A673 (cell line): ENCODE results near the gene ATG9B. TPM values are rescaled to one million over a fixed set of nuclear protein-coding genes. Genes with fewer than 3 reads are reported as not detected.

Source experiments
- BruUV-seq: library from RNA; stranded (reverse); fragments of 400-500 nt; replicated peaks from 2 replicates; lab custom pipeline; 2021; lab: Mats Ljungman, UMichigan
- CTCF ChIA-PET: fragments of 300-600 bp; sonication (Branson Sonifier 250); formaldehyde crosslinking; loops from one replicate; lab custom pipeline; 2022; ENCODE audit warnings: antibody characterized with exemption; lab: Charles Lee
- POLR2A ChIA-PET: fragments of 300-600 bp; sonication (Branson Sonifier 250); formaldehyde crosslinking; loops from one replicate; lab custom pipeline; 2022; ENCODE audit warnings: antibody characterized with exemption; ENCODE audit not compliant: low non-redundant PET; lab: Charles Lee
- DNase-seq: peaks from one replicate; pipeline ENCODE4 v3.0.0-alpha.2; 2015; ENCODE audit warnings: low spot score
- H3K27ac ChIP-seq: fragments of 200-600 bp; sonication (generic); 2 replicates; pipeline ENCODE4 v1.5.1; 2016; ENCODE audit warnings: mixed run types, low read depth, mild to moderate bottlenecking, mixed read lengths, antibody characterized with exemption, low read length; ENCODE audit not compliant: poor library complexity, severe bottlenecking
- H3K27me3 ChIP-seq: fragments of 200-600 bp; sonication (generic); replicated peaks from 2 replicates; pipeline ENCODE4 v1.6.1; 2017; ENCODE audit warnings: mixed run types, low read depth, mild to moderate bottlenecking, mixed read lengths, antibody characterized with exemption, low read length; ENCODE audit not compliant: insufficient read depth, poor library complexity
- H3K36me3 ChIP-seq: fragments of 200-600 bp; sonication (generic); 2 replicates; pipeline ENCODE4 v1.6.1; 2016; ENCODE audit warnings: mixed run types, mild to moderate bottlenecking, mixed read lengths, antibody characterized with exemption, low read length; ENCODE audit not compliant: insufficient read depth, poor library complexity, severe bottlenecking
- H3K4me1 ChIP-seq: fragments of 200-600 bp; sonication (generic); 2 replicates; pipeline ENCODE4 v1.6.1; 2017; ENCODE audit warnings: mixed run types, mild to moderate bottlenecking, mixed read lengths, antibody characterized with exemption, low read length; ENCODE audit not compliant: insufficient read depth, poor library complexity, severe bottlenecking
- H3K4me3 ChIP-seq: fragments of 200-600 bp; sonication (generic); 2 replicates; pipeline ENCODE4 v1.5.1; 2016; ENCODE audit warnings: low read depth, mixed run types, mild to moderate bottlenecking, mixed read lengths, low read length; ENCODE audit not compliant: poor library complexity, severe bottlenecking
- H3K9me3 ChIP-seq: fragments of 200-600 bp; sonication (generic); 2 replicates; pipeline ENCODE4 v1.6.1; 2016; ENCODE audit warnings: mixed run types, low read depth, mild to moderate bottlenecking, mixed read lengths, antibody characterized with exemption, low read length; ENCODE audit not compliant: poor library complexity, severe bottlenecking
- EZH2 ChIP-seq: fragments of 200-600 bp; sonication (generic); IDR thresholded peaks from 2 replicates; pipeline ENCODE4 v1.6.1; 2017; ENCODE audit warnings: borderline replicate concordance, low read depth, mild to moderate bottlenecking, mixed read lengths, antibody characterized with exemption, low read length; ENCODE audit not compliant: poor library complexity, severe bottlenecking
- intact Hi-C: fragments of 100-400 bp; cut with micrococcal nuclease; formaldehyde crosslinking; loops from one replicate; pipeline ENCODE4 v1.10.0; 2022; ENCODE audit not compliant: unreplicated experiment
- total RNA-seq: library from RNA; stranded (reverse); gene quantifications from 2 replicates; pipeline ENCODE4 v1.2.3, GENCODE V29; 2021
- TF ChIP-seq, protein P1 (sequence below): fragments of 300-800, 200-600 bp; sonication (generic); conservative IDR thresholded peaks from 2 replicates; pipeline ENCODE4 v1.5.1; 2017; ENCODE audit warnings: low read depth, mild to moderate bottlenecking, antibody characterized with exemption, low read length, moderate library complexity, mixed read lengths

ATG9B gene
- total RNA-seq, 1 experiment from 2014 or later = 1.9 TPM

DNA sequence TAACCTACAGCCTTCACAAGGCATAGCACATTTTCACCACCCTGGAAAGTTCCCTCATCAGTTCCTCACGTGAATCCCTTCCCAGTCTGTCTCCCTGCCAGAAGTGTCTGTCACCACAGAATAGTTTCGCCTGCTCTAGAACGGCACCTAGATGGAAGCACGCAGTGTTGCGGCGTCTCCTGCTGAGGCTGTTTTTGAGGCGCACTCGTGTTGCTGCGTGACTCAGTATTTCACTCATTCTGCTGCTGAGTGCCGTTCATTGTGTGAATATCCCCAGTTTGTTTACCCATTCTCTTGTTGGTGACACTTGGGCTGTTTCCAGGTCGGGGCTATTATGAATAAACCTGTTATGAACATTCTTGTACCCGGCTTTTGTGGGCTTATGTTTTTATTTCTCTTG lies 20.7 kb downstream of the ATG9B start:
- BruUV-seq = no TSS peak
- Histone ChIP-seq H3K27ac (no peak overlapping the region), H3K27me3 (no peaks in the 10 kb centered on the region), H3K36me3 (no peaks in the 10 kb centered on the region), H3K4me3 (no peak overlapping the region), H3K4me1 (peaks cover 8% of the 10 kb centered on the region), H3K9me3 (no peaks in the 10 kb centered on the region)
- TF ChIP-seq, protein P1, sequence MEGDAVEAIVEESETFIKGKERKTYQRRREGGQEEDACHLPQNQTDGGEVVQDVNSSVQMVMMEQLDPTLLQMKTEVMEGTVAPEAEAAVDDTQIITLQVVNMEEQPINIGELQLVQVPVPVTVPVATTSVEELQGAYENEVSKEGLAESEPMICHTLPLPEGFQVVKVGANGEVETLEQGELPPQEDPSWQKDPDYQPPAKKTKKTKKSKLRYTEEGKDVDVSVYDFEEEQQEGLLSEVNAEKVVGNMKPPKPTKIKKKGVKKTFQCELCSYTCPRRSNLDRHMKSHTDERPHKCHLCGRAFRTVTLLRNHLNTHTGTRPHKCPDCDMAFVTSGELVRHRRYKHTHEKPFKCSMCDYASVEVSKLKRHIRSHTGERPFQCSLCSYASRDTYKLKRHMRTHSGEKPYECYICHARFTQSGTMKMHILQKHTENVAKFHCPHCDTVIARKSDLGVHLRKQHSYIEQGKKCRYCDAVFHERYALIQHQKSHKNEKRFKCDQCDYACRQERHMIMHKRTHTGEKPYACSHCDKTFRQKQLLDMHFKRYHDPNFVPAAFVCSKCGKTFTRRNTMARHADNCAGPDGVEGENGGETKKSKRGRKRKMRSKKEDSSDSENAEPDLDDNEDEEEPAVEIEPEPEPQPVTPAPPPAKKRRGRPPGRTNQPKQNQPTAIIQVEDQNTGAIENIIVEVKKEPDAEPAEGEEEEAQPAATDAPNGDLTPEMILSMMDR = no peak
- TF ChIP-seq EZH2 = no peak
- intact Hi-C loops = no loop called here
- no peak for DNase-seq
- POLR2A ChIA-PET = no interaction called here
- CTCF ChIA-PET = no interaction called here

DNA sequence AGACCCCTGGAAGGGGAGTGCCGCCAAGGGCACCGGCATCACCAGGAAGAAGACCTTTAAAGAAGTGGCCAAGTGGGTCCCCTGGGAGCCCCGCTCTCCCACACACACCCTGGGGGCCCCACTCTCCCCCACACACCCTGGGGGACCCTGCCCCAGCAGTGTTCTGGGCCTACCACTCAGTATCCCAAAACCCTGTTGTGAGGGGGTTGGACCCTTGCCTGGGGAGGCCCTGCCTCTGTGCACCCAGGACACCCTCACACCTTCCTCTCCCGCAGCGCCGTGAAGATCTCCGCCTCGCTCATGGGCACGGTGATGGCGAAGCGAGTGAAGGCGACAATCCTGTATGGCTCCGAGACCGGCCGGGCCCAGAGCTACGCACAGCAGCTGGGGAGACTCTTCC lies 22.7 kb downstream of the ATG9B start:
- Histone ChIP-seq H3K27ac (no peak overlapping the region), H3K4me1 (peaks cover 3% of the 10 kb centered on the region), H3K4me3 (no peak overlapping the region), H3K27me3 (no peaks in the 10 kb centered on the region), H3K36me3 (no peaks in the 10 kb centered on the region), H3K9me3 (no peaks in the 10 kb centered on the region)
- POLR2A ChIA-PET = no interaction called here
- CTCF ChIA-PET = no interaction called here
- TF ChIP-seq EZH2 = no peak
- TF ChIP-seq, protein P1 = no peak
- BruUV-seq = no TSS peak
- DNase-seq = no peak
- intact Hi-C loops = no loop called here

DNA sequence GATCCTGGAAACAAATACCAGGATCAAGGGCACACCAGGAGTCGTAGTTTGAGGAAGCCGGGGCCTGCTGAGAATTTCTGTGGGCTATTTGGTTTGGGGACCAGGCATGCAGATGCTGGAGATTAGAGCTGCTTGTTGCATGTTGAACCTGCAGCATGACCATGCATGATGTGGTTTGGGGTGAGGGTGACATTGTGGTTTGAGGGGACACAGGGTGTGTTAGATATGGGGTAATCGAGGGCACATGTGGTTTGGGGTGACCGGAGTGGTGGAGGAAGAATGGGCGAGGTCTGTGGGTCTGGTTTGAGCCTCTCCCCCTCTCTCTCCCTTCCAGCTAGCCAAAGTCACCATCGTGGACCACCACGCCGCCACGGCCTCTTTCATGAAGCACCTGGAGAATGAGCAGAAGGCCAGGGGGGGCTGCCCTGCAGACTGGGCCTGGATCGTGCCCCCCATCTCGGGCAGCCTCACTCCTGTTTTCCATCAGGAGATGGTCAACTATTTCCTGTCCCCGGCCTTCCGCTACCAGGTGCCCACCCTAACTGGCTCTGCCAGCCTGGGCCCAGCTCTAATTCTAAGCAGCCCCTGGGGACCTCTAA lies 23.3 kb downstream of the ATG9B start:
- no peaks in the 10 kb centered on the region for H3K27me3 ChIP-seq
- ChIA-PET CTCF (no interaction called here), POLR2A (no interaction called here)
- no TSS peak for BruUV-seq
- no peaks in the 10 kb centered on the region for H3K36me3 ChIP-seq
- no peaks in the 10 kb centered on the region for H3K9me3 ChIP-seq
- DNase-seq = no peak
- H3K27ac ChIP-seq = no peak overlapping the region
- intact Hi-C loops = no loop called here
- H3K4me1 ChIP-seq = peaks cover 4% of the 10 kb centered on the region
- no peak overlapping the region for H3K4me3 ChIP-seq
- TF ChIP-seq EZH2 = no peak
- TF ChIP-seq, protein P1 = no peak
